Memory B cell (primary cell): ENCODE measurements around the gene CACNA1C.
"Not testable (repeated sequence)": the region's sequence is repeated elsewhere in the genome, so short reads cannot be mapped to it uniquely, and the experiment has no call there.

ENCODE experiments used
- ATAC-seq: fragments of 150-1000 bp; cut with Tn5 transposase; 2 replicates; pipeline ENCODE4 v1.10.0; 2021; ENCODE audit warnings: low read depth, mild to moderate bottlenecking, moderate library complexity
- DNase-seq, 2 donors: peaks; one replicate each; pipeline ENCODE4 v3.0.0; 2022; ENCODE audit warnings: low spot score in 2 of 2
- H3K27ac Mint-ChIP-seq: one replicate; pipeline ENCODE4 v1.8.0; 2022; ENCODE audit warnings: mild to moderate bottlenecking, moderate library complexity, mixed read lengths
- H3K27me3 Mint-ChIP-seq: one replicate; pipeline ENCODE4 v1.8.0; 2022; ENCODE audit warnings: mixed read lengths
- H3K36me3 Mint-ChIP-seq: one replicate; pipeline ENCODE4 v1.8.0; 2022; ENCODE audit warnings: mild to moderate bottlenecking, mixed read lengths
- H3K4me1 Mint-ChIP-seq: one replicate; pipeline ENCODE4 v1.8.0; 2022; ENCODE audit warnings: mixed read lengths
- H3K4me3 Mint-ChIP-seq: one replicate; pipeline ENCODE4 v1.8.0; 2022; ENCODE audit warnings: mild to moderate bottlenecking, moderate library complexity, mixed read lengths
- H3K9me3 Mint-ChIP-seq: one replicate; pipeline ENCODE4 v1.8.0; 2022; ENCODE audit warnings: mixed read lengths

CACNA1C gene

GRCh38 chr12:2255731-2256130 lies 202.9 kb downstream of the CACNA1C start:
- H3K36me3 Mint-ChIP-seq, ATAC-seq, H3K27me3 Mint-ChIP-seq, H3K9me3 Mint-ChIP-seq, H3K4me1 Mint-ChIP-seq, DNase-seq, H3K27ac Mint-ChIP-seq, H3K4me3 Mint-ChIP-seq: not testable (repeated sequence)

- Mint-ChIP-seq H3K36me3 (no peaks in the 10 kb centered on the region), H3K27me3 (no peaks in the 10 kb centered on the region)
Measured at GRCh38 chr12:2256453-2256852, 203.7 kb downstream of the CACNA1C start.

GRCh38 chr12:2256915-2257314 lies 204.1 kb downstream of the CACNA1C start:
- peaks cover 4% of the 10 kb centered on the region for H3K4me1 Mint-ChIP-seq
- DNase-seq (no peak), ATAC-seq (no peak)
- H3K27me3 Mint-ChIP-seq: no peaks in the 10 kb centered on the region
- no peak overlapping the region for H3K27ac Mint-ChIP-seq
- no peaks in the 10 kb centered on the region for H3K36me3 Mint-ChIP-seq
- H3K4me3 Mint-ChIP-seq: no peak overlapping the region
- H3K9me3 Mint-ChIP-seq: peaks cover 2% of the 10 kb centered on the region

More at GRCh38 chr12:2256453-2256852, 203.7 kb downstream of the CACNA1C start:
- H3K4me1 Mint-ChIP-seq: peaks cover 4% of the 10 kb centered on the region
- H3K4me3 Mint-ChIP-seq: no peak overlapping the region
- no peak for ATAC-seq
- no peak for DNase-seq
- no peak overlapping the region for H3K27ac Mint-ChIP-seq
- peaks cover 2% of the 10 kb centered on the region for H3K9me3 Mint-ChIP-seq

GRCh38 chr12:2258025-2258424 lies 205.2 kb downstream of the CACNA1C start:
- Mint-ChIP-seq H3K4me3 (no peak overlapping the region), H3K27ac (no peak overlapping the region), H3K36me3 (no peaks in the 10 kb centered on the region), H3K4me1 (peaks cover 4% of the 10 kb centered on the region), H3K9me3 (peaks cover 2% of the 10 kb centered on the region), H3K27me3 (no peaks in the 10 kb centered on the region)
- ATAC-seq: no peak
- DNase-seq: no peak

- H3K27me3 Mint-ChIP-seq: no peaks in the 10 kb centered on the region
- H3K27ac Mint-ChIP-seq: no peak overlapping the region
- H3K36me3 Mint-ChIP-seq: no peaks in the 10 kb centered on the region
- H3K9me3 Mint-ChIP-seq: peaks cover 2% of the 10 kb centered on the region
- DNase-seq (no peak), ATAC-seq (no peak)
- H3K4me1 Mint-ChIP-seq: peaks cover 4% of the 10 kb centered on the region
- H3K4me3 Mint-ChIP-seq: no peak overlapping the region
Measured at GRCh38 chr12:2259369-2259768, 206.6 kb downstream of the CACNA1C start.

GRCh38 chr12:2260441-2260840 lies 207.7 kb downstream of the CACNA1C start:
- Mint-ChIP-seq H3K9me3 (peaks cover 2% of the 10 kb centered on the region), H3K27me3 (no peaks in the 10 kb centered on the region), H3K36me3 (no peaks in the 10 kb centered on the region), H3K4me3 (no peak overlapping the region), H3K4me1 (peaks cover 4% of the 10 kb centered on the region), H3K27ac (no peak overlapping the region)
- ATAC-seq (no peak), DNase-seq (no peak)

GRCh38 chr12:2261708-2262107 lies 208.9 kb downstream of the CACNA1C start:
- Mint-ChIP-seq H3K27ac (no peak overlapping the region), H3K9me3 (no peaks in the 10 kb centered on the region), H3K4me1 (peaks cover 4% of the 10 kb centered on the region), H3K27me3 (no peaks in the 10 kb centered on the region), H3K4me3 (no peak overlapping the region), H3K36me3 (no peaks in the 10 kb centered on the region)
- no peak for DNase-seq
- no peak for ATAC-seq

- no peaks in the 10 kb centered on the region for H3K9me3 Mint-ChIP-seq
- no peak overlapping the region for H3K4me3 Mint-ChIP-seq
Measured at GRCh38 chr12:2262449-2262848, 209.7 kb downstream of the CACNA1C start.

GRCh38 chr12:2263901-2264300 lies 211.1 kb downstream of the CACNA1C start:
- Mint-ChIP-seq H3K4me1 (peaks cover 4% of the 10 kb centered on the region), H3K27me3 (peaks cover 1% of the 10 kb centered on the region), H3K4me3 (no peak overlapping the region), H3K9me3 (no peaks in the 10 kb centered on the region), H3K36me3 (no peaks in the 10 kb centered on the region), H3K27ac (no peak overlapping the region)
- no peak for ATAC-seq
- no peak for DNase-seq

More at GRCh38 chr12:2262449-2262848, 209.7 kb downstream of the CACNA1C start:
- ATAC-seq (no peak), DNase-seq (no peak)
- Mint-ChIP-seq H3K27ac (no peak overlapping the region), H3K4me1 (peaks cover 4% of the 10 kb centered on the region), H3K36me3 (no peaks in the 10 kb centered on the region), H3K27me3 (no peaks in the 10 kb centered on the region)

- no peak overlapping the region for H3K4me3 Mint-ChIP-seq
- H3K27ac Mint-ChIP-seq: no peak overlapping the region
- H3K9me3 Mint-ChIP-seq: no peaks in the 10 kb centered on the region
- no peaks in the 10 kb centered on the region for H3K36me3 Mint-ChIP-seq
- no peak for DNase-seq
- H3K4me1 Mint-ChIP-seq: no peaks in the 10 kb centered on the region
- ATAC-seq: no peak
- peaks cover 3% of the 10 kb centered on the region for H3K27me3 Mint-ChIP-seq
Measured at GRCh38 chr12:2264651-2265232, 212.0 kb downstream of the CACNA1C start.

- Mint-ChIP-seq H3K9me3 (no peaks in the 10 kb centered on the region), H3K36me3 (no peaks in the 10 kb centered on the region), H3K27me3 (peaks cover 3% of the 10 kb centered on the region), H3K27ac (no peak overlapping the region), H3K4me3 (no peak overlapping the region), H3K4me1 (no peaks in the 10 kb centered on the region)
- DNase-seq (no peak), ATAC-seq (no peak)
Measured at GRCh38 chr12:2265461-2266167, 212.8 kb downstream of the CACNA1C start.

- H3K36me3 Mint-ChIP-seq: no peaks in the 10 kb centered on the region
- H3K27me3 Mint-ChIP-seq: peaks cover 3% of the 10 kb centered on the region
- DNase-seq: no peak
- no peak overlapping the region for H3K4me3 Mint-ChIP-seq
- ATAC-seq: no peak
- H3K27ac Mint-ChIP-seq: no peak overlapping the region
- no peaks in the 10 kb centered on the region for H3K4me1 Mint-ChIP-seq
- no peaks in the 10 kb centered on the region for H3K9me3 Mint-ChIP-seq
Measured at GRCh38 chr12:2266666-2267620, 214.2 kb downstream of the CACNA1C start.

GRCh38 chr12:2267703-2268470 lies 215.1 kb downstream of the CACNA1C start:
- Mint-ChIP-seq H3K9me3 (no peaks in the 10 kb centered on the region), H3K4me3 (no peak overlapping the region), H3K27me3 (peaks cover 3% of the 10 kb centered on the region), H3K4me1 (no peaks in the 10 kb centered on the region), H3K27ac (no peak overlapping the region), H3K36me3 (no peaks in the 10 kb centered on the region)
- ATAC-seq (no peak), DNase-seq (no peak)
